IPS DF 19.7 (cell line): ENCODE results near the gene EHMT1.

ENCODE experiments used
- DNase-seq: peaks from one replicate; pipeline ENCODE4 v3.0.0-alpha.2; 2013; ENCODE audit warnings: low read depth, low spot score

Gene EHMT1

DNA sequence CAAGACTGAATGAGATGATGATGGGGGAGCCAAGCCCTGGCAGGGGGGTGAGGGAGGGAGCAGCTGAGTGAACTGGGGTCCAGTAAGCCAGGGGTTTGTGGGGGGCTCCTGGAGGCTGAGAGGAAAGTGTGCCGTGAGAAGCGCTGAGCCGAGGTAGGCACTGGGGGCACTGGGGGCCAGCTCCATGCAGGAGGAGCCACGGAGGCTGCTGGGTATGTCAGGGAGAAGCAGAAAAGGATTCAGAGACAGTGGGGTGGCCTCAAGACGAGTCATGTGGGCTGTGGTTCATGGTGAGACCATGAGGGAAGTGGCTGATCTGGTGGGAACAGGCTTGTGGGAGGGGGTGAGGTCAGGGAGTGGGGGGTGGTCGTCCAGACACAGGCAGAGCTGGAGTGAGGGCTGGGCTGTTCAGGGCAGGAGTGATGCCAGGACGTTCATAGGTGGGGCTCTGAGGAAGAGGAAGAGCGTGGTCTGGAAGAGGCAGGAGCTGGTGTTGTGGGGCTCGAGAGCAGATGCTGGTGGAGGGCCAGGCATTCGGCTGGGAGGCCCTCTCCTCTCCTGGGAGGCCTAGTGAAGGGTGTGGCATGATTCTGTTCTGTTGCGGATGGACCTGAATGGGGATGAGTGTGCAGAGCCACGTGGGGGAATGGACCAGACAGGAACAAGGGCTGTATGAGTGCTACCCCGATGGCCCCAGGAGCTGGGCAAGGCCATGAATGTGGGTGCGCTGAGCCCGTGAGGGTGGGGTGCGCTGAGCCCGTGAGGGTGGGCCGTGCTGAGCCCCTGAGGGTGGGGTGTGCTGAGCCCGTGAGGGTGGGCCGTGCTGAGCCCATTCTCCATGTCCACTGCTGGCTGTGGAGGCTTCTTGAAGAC lies 166.1 kb downstream of the EHMT1 start:
- no peak for DNase-seq

DNA sequence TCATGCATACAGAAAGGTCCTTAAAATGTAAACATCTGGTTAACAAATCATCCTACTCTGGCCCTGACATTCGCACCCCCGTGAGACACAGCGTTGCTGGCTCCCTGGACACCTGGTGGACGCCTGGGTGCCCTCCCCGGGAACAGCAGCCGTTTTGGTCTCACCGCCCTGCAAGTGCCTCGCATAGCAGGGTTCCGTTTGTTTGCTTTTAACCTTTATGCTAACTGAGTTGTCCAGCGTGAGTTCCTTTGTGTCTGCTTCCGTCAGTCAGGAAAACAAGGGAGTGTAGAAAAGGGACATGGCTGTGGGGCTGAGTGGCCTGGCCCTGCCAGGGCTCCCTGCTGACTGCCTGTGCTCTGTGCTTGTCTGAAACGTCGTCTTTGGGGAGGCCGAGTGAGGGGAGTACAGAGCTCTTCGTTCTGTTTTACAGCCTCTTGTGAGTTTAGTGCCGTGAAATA lies 166.9 kb downstream of the EHMT1 start:
- DNase-seq: no peak

DNA sequence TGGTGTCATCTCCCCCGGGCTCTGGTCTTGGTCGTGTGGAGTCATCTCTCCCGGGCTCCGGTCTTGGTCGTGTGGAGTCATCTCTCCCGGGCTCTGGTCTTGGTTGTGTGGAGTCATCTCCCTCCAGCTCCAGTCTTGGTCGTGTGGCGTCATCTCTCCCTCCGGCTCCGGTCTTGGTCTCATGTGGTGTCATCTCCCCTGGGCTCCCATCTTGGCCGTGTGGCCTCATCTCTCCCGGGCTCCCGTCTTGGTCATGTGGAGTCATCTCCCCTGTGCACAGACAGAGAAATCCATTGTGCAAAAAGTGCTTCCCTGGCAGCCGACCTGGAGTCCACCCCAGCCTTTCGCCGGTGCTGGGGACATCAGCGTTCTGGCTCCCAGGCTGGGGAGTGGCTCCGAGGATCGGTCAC lies 167.7 kb downstream of the EHMT1 start:
- no peak for DNase-seq

DNA sequence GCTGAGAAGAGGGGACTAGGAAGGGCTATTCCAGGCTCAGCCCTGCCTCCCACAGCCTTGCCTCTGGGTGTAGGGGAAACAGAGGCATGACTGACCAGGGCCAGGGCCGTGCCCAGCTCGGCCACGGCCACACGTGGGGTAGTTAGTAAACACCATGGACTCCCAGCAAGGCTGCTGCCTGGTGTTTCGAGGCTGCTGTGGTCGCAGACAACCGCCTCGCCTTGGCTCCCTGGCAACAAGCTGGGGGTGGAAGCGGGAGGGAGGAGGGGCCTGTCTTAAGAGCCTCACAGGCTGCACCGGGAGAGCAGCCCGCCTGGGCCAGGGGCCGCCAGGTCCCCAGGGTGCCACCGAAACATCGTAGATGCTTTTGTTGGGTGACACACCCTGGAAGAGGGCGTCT lies 168.6 kb downstream of the EHMT1 start:
- DNase-seq: no peak

DNA sequence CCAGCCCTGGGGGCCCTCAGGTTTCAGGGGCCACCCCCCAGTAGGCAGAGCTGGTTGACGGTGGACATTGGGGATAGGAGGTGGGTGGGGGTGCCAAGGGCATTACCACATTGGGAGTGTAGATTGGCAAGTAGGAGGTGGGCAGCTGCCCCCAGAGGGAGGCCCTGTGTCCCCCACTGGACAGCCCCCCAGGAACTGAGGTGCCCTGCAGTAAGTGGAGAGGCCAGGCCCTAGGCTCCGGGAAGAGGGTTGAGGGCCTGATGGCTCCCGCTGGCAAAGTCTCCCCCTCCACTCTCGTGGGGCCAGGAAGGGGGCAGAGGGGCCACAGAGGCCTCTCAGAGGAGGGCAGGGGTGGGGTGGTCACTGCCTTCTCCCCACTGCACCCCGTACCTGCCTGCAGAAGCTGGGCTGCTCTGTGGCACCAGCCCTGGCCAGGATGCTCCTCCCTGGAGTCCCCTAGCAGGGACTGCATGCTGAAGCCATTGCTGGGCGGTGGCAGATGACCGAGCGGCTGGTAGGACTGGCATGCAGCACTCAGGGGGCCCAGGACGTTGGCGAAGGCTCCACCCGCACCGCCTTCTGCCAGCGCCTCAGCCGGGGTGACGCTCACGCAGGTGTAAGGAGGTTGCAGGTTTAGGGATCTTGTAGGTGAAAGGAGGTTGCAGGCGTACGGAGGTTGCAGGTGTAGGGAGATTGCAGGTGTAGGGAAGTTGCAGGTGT lies 169.1 kb downstream of the EHMT1 start:
- no peak for DNase-seq

DNA sequence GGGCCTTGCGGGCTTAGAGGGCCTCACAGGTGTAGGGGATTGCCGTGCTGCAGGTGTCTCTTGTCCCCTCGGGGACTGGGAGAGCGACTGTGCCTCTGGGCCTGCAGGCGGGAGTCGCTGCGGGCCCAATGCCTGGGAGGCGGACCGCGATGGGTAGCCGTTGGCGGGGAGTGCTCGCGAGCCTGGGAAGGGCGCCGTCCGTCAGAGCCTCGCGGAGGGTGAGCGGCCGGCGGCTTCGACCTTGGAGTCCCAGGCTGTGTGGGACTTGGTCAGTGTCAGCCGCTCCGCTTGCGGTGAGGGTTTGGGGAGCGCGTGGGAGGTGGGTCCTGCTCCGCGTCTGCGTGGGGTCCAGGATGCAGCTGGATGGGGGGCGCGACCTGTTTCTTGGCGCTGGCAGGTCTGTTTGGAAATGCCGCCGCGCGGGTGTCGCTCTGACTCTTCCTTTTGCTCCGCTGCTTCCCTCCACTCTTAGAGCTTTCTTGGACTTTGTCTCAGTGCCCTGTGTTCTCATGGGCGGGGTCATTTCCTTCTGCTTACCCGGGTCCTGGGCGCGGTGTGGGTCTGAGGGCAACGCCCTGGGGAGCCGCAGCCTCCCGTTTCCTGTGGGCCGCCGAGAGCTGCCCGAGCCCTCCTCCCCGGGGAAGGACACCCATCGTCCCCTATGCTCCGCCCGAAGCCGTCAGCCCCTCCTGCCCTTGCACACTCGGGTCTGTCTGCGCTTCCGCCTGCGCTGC lies 169.9 kb downstream of the EHMT1 start:
- DNase-seq: no peak

DNA sequence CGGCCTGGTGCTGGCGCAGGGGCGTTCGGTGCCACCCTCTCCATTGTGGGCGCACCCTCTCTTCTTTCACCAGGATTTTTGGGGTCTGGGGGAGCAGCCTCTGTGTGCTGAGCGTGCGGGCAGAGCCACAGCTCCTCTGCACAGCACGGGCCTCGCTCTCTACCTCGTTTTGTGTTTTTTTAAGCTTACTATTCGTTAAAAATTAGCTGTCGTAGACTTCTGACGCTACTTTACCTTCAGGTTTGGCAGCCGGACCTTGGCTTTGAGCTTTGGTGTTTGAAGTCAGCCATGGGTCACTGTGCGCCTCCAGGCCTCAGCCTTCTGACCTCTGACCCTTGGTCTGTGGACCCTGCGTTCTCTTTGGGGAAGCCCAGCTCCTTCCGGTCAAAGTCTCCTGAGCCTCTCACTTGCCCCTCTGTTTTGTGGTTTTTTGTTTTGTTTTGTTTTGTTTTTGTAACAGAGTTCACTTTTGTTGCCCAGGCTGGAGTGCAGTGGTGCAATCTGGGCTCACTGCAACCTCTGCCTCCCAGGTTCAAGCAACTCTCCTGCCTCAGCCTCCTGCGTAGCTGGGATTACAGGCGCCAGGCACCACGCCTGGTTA lies 170.6 kb downstream of the EHMT1 start:
- DNase-seq: no peak

DNA sequence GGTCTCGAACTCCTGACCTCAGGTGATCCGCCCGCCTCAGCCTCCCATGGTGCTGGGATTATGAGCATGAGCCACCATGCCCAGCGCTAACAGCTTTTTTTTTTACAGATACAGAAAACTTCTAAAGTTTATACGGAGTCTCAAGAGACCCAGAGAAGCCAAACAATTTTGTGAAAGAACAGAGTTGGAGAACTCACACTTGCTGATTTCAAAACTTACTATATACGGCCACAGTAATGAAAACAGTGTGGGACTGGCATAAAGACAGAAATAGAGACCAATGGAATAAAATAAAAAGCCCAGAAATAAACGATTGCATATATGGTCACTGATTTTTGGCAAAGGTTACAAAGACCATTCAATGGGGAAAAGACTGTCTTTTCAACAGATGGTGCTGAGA lies 173.1 kb downstream of the EHMT1 start:
- no peak for DNase-seq

DNA sequence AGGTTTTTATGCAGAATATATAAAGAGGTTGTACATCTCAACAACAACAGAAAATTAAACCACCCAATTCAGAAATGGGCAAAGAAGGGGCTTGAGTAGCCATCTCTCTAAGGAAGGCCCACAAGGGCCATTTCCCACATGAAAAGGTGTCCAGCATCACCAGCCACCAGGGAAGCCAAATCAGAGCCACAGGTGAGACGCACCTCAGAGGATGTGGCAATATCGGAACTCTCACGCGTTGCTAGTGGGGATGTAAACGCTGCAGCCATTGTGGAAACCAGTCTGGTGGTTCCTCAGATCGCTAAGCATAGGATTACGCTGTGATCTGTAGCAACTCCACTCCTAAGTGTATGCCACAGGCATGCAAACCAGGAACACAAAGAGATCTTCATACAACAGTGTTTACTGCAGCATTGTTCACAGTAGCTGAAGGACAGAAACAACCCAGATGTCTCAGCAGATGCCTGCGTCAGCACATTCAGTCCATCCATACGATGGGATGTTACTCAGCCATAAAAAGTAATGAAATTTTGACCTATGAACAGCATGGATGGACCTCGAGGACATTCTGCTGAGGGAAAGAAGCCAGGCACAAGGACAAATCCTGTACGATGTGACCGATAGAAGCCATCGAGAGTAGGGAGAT lies 174.5 kb downstream of the EHMT1 start:
- no peak for DNase-seq

DNA sequence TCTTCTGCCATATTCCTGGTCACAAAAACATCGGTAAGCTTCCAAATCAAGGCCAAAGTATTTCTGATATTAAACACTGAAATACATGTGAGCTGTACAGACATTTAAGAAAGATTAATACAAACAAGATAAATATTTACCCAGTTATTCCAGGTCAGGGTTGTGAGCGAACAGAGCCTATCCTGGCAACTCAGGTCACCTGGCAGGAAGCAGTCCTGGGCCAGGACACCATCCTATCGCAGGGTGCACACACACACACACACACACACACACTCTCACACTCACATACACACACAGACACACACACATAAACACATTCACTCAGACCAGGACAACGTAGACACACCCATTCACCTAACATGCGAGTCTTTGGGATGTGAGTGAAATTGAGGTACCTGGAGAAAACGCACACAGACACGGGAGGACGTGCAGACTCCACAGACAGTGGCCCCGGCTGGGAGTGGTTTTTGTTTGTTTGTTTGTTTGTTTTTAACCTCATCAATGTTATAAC lies 176.4 kb downstream of the EHMT1 start:
- DNase-seq: no peak

DNA sequence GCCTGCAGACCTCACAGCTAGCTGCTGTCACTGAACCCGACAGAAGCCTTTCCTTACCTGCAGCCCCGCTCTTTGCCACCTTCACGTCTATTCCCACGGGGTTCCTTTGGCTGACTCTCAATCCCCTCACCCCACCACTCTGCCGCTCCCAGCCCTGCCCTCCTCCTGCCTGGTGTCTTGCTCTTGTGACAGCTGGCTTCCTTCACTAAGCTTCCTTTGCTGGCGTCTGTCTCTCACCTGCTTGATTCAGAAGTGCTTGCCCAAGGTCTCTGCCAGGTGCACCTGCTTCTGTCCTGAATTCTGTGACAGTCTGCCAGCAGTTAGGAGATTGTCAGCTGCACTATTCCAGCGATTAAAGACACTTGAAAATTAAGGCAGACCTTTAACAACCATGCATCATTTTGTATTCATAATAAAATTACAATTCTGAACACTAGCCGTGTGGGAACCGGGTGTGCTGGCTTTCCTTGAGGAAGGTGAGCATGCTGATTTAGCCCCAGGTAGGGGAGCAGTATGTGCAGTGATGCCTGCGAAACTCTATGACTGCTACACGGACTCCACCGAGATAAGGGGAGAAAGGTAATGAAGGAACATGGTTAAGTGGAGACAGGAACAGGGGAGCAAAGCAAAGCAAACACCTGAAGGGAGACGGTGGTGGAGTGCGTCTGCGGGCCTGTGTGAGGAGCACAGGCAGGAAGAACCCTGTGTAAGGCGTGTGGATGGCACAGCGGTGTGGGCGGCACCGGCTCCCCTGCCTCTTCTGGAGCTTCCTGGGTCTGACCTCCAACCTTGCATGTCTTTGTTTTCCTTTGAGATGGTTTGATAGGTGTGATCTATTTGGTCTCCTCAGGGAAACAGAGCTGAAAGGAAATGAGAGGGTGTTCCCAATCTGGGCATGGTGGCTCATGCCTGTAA lies 178.7 kb downstream of the EHMT1 start:
- no peak for DNase-seq

DNA sequence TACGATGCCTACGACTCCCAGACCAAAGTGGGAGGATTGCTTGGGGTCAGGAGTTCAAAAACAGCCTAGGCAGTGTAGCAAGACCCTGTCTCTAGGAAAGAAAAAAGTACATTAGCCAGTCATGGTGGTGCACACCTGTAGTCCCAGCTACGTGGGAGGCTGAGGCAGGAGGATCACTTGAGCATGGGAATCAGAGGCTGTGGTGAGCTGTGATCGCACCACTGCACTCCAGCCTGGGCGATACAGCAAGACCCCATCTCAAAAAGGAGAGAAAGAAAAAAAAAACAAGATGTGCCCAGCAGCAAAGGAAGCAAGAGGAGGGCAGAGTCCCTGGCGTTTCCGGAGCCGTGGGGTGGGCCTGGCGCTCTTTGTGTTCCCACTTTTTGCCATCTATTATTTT lies 179.3 kb downstream of the EHMT1 start:
- DNase-seq: no peak

DNA sequence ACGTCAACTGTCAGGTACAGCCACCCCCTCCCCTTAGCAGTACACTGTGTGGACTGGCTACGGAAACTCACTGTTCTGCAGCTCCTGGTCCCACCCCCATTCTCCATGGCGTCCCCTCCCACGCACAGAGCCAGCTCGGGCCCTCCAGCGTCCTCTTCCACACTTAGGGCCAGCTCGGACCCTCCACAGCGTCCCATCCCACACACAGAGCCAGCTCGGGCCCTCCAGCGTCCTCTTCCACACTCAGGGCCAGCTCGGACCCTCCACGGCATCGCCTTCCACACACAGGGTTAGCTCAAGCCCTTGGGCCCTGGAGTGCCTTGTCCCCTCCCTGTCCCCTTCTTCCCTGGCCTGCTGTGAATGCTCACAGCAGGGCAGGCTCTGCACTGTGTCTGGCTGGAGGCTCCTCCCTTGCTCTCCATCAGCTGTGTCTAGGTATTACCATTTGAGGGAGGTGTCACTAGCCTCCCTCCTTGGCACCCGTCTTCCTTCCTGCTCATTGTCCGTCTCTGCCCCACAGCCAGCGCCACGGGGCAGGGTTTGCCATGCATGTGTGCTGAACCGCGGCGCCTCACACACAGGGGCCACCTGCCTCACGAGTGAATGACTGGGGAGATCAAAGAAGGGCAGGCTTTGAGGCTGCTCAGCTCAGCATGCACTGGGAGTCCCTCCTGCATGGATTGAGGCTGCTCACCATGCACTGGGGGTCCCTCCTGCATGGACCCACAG lies 180.3 kb downstream of the EHMT1 start:
- DNase-seq: no peak

DNA sequence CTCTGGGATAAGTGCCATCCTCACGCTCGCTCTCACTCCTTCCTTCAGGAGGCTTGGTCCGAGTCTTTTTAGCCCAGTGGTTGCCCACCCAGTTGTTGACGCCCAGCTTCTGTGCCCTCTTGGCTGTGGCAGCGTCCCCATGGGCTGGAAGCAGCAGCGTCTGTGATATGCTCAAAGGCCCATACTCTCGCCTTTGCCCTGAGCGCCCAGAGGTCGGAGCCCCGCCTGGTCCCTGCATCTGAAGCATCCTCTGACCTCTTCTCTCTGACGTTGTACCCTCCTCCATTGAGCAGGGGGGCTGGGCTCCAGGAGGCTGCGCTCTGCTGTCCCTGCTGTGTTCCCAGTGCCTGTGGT lies 180.8 kb downstream of the EHMT1 start:
- DNase-seq: no peak

DNA sequence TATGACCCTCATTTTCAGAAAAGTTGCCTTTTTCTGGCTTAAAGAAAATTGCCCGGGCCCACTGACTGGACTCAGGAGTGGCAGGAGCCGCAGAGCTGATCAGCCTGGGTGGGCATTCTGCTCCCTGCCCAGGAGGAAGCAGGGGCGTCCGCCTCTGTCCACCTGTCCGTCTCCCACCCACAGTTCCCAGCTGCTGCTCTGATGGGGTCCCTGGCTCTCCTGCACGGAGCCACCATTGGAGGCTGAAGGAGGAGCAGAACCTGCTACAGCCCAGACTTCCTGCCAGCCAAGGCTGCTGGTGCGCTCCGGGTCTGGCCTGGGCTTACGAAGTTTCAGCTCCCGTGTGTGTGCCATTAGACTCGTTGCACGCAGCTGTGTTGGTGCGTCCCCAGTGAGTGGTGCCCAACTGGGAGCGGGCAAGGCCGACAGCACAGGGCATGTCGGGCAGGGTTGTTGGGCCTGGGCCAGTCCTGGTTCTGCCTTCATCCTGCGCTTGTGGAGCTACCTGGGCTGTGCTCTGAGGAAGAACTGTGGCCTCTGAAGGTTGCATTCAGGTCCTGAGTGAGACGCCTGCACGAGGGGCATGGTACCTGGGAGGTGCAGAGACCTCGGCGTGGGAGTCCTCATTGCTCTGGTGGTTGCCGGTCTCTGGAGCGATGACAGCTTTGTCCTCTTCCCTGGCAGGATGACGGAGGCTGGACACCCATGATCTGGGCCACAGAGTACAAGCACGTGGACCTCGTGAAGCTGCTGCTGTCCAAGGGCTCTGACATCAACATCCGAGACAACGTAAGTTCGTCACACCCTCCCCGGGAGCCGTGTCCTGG lies 181.6 kb downstream of the EHMT1 start:
- no peak for DNase-seq

DNA sequence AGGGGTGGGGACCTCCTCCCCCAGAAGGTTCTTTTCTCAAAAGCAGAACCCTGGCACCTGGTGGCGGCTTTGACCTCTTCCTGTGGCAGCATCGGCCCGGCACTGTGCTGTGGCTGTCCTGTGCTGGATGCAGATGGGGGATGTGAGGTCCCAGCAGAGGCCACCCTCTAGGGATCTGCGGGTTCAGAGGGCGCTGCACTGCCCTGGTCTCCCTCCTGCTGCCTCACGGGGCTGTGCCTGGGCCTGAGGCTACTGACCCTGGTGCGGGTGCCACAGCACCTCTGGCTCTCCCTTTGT lies 182.2 kb downstream of the EHMT1 start:
- DNase-seq: no peak

DNA sequence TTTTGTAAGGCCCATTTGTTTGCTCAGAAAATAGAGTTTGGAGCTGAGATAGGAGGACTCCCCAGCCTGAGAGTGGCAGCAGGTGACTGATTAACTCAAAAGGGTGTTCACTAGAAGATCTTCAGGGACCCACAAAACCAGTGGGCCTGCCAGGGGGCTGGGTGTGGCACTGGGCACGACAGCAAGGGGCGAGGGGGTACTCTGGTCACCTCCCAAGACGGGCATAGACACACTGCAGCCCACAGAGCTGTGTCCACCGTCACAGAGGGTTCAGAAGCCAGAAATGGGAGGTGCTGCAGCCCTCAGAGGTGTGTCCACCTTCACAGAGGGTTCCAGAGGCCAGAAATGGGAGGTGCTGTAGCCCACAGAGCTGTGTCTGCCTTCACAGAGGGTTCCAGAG lies 183.2 kb downstream of the EHMT1 start:
- no peak for DNase-seq

DNA sequence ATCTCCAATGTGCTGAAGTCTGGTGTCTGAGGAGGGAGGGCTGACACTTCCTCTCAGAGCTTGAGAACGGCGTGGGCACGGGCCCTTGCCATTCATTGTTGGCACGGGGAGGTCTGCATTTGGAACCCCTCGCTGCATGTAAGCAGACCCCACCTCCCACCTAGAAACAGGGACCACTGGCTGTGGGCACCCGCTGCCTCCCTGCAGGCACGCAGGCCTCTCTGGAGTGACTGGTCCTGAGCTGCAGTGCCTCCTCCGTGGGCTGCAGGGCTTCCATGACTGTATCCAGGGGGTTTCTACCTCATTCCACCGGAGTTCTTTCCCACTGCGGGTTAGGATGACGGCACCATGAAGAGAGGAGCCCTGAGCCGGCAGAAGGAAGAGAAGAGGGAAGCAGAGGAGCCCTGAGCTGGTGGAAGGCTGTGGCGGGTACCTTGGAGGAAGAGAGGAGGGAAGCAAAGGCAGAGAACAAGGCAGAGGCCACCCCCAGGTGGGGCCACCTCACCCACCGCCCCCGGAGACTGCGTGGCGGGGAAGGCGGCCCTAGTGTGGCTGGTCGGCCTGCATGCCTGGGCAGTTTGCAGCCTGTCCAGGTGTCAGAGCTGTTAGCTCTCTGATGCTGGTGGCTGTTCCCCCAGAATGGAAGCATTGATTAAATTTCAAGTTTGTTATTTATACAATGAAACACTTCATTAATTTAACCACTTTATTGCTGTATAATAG lies 183.9 kb downstream of the EHMT1 start:
- no peak for DNase-seq
